ENCODE measurements around the gene MSI2. TPM values are rescaled to one million over a fixed set of nuclear protein-coding genes. Genes with fewer than 3 reads are reported as not detected.
A peak's percentile ranks its signal among the peaks of the same experiment; 100 is the strongest.

Gene MSI2
- total and polyA plus RNA-seq, 8 donors = 35.0 to 49.5 (median 47.5) TPM

DNA sequence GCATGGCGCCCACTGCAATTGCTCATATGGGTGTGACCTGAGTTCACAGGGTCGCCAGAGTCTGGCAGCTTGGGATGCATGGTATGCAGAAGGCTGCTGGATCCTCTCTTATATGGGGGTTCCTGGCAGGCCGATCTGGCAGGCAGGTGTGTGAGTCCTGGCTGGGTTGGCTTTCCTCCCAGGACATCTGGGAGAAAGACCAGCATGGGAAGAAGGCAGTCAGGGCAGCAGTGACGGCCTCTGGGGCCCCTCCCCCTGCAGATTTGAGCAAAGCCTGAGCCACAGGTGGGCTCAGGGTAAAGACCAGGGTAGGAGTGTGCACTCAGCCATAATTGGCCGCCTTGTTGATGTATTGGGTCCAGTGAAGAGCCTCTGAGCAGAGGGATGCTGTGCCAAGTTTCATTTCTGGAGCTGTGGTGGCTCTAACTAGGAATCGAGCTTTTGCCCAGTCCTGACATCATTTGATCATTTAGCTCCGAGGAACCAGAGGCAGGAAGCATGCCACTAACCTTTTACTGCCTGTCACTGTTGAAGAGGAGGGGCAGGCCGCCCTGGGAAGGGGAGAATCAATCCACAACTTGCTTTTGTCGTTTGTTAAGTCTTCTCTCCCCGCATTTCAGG is 314.5 kb downstream of the MSI2 start:
- Histone ChIP-seq H3K4me1 (no peaks in the 10 kb centered on the region), H3K36me3 (no peaks in the 10 kb centered on the region), H3K4me3 (no peak overlapping the region), H3K27ac (no peak overlapping the region), H3K9me3 (no peaks in the 10 kb centered on the region), H3K27me3 (no peaks in the 10 kb centered on the region)
- ATAC-seq (no peak), DNase-seq (peak in 1 of 4 donors; percentile 30)
- intact Hi-C loops (cut with DNase I) = no loop called here
- TF ChIP-seq, protein P1, sequence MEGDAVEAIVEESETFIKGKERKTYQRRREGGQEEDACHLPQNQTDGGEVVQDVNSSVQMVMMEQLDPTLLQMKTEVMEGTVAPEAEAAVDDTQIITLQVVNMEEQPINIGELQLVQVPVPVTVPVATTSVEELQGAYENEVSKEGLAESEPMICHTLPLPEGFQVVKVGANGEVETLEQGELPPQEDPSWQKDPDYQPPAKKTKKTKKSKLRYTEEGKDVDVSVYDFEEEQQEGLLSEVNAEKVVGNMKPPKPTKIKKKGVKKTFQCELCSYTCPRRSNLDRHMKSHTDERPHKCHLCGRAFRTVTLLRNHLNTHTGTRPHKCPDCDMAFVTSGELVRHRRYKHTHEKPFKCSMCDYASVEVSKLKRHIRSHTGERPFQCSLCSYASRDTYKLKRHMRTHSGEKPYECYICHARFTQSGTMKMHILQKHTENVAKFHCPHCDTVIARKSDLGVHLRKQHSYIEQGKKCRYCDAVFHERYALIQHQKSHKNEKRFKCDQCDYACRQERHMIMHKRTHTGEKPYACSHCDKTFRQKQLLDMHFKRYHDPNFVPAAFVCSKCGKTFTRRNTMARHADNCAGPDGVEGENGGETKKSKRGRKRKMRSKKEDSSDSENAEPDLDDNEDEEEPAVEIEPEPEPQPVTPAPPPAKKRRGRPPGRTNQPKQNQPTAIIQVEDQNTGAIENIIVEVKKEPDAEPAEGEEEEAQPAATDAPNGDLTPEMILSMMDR (IDR thresholded peaks at IDR 0.05) = no peak

DNA sequence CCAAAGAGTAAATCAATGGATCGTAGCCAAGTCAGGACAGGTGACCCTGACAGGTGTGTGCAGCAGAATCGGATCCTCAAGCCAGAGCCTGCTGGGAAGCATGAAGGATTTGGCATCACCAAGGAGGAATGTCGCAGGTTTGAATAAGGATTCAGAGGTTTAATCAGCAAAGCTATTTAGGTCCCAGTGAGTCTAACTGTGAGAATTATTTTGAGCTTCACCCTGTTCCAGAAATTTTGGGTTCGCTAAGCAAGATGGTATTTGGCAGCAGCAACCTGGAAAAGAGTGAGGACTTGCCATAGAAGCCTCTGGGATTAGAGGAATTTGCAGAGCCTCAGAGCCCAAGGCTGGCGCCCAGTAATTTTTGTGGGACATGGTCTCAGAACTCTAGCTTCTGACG is 315.7 kb downstream of the MSI2 start:
- intact Hi-C loops (cut with DNase I) = no loop called here
- ATAC-seq = no peak
- no peak for DNase-seq
- Histone ChIP-seq H3K4me1 (no peaks in the 10 kb centered on the region), H3K36me3 (no peaks in the 10 kb centered on the region), H3K4me3 (no peak overlapping the region), H3K9me3 (no peaks in the 10 kb centered on the region), H3K27me3 (no peaks in the 10 kb centered on the region), H3K27ac (no peak overlapping the region)
- TF ChIP-seq, protein P1 (IDR thresholded peaks at IDR 0.05) = no peak

DNA sequence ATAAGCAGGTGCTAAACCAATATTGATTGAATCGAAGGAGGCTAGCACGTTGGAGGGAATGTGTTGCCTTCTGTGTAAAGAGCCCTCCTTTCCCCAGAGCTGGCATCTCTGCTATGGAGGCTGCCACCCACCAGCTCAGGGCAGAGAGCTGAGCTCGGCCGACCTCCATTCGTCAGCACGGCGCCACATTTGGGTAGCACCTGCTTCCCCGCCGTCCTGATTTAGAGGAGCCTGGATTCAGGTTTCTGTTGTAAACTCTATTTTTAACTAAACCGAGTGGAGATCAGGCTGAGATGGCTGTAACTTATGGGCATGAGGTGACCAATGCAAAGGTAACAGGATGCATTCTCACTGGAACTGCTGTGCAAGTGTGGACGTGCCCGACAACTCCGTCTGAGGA is 316.3 kb downstream of the MSI2 start:
- no peaks in the 10 kb centered on the region for H3K36me3 ChIP-seq
- intact Hi-C loops (cut with DNase I) = no loop called here
- no peak overlapping the region for H3K27ac ChIP-seq
- TF ChIP-seq, protein P1 (IDR thresholded peaks at IDR 0.05) = no peak
- no peaks in the 10 kb centered on the region for H3K27me3 ChIP-seq
- peak in 1 of 4 donors; percentile 49 for DNase-seq
- ATAC-seq = no peak
- peaks cover 0 to 4% of the 10 kb centered on the region in 2 donors for H3K4me1 ChIP-seq
- H3K4me3 ChIP-seq = no peak overlapping the region
- no peaks in the 10 kb centered on the region for H3K9me3 ChIP-seq

DNA sequence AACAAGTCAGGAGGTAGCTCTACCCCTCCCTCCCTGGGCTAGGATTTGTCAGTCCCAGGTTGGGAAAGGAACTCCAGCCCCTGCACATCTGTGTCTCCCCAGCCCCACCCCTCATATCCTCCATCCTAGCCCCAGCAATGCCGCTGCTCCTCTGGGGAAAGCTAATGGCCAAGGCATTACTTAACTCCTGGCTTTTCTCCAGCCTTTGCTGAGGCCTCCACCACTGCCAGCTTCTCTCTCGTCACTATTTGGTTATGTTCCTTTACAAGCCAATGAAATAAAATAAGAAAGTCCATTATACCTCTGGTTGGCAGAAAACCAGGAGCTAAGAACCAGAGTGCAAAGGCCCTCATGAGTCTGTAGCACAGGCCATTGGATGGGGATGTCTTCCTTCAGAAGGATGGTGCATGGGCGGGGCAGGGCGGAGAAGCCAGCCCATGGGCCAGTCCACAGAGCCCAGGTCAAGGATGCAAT is 317.8 kb downstream of the MSI2 start:
- Histone ChIP-seq H3K4me1 (peaks cover 4 to 15% of the 10 kb centered on the region in 2 donors), H3K36me3 (no peaks in the 10 kb centered on the region), H3K9me3 (no peaks in the 10 kb centered on the region), H3K27me3 (no peaks in the 10 kb centered on the region), H3K27ac (no peak overlapping the region), H3K4me3 (no peak overlapping the region)
- intact Hi-C loops (cut with DNase I) = no loop called here
- no peak for ATAC-seq
- TF ChIP-seq, protein P1 (IDR thresholded peaks at IDR 0.05) = no peak
- DNase-seq = peak in 3 of 4 donors; percentile 38 to 77 (median 49)

DNA sequence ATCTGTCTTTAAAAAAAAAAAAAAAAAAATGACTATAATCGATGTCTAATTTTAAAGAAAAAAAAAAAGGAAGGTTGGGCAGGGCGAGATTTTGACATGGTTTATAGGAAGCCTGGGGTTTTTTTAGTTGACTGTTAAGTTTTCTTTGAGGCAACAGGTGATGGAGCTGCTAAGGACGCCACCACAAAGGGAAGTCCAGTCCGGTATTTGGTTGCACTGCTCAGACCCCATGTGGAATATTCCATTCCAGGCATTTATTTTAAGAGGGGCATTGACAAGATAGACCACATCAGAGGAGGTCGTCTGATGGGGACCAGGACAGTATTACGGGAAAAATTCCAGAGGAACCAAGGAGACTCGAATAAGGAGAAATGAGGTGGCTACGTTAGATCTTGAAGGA is 320.4 kb downstream of the MSI2 start:
- TF ChIP-seq, protein P1 (IDR thresholded peaks at IDR 0.05) = no peak
- DNase-seq (no peak), ATAC-seq (no peak)
- H3K27me3 ChIP-seq = no peaks in the 10 kb centered on the region
- intact Hi-C loops (cut with DNase I) = no loop called here
- H3K9me3 ChIP-seq = no peaks in the 10 kb centered on the region
- peaks cover 4 to 15% of the 10 kb centered on the region in 2 donors for H3K4me1 ChIP-seq
- no peak overlapping the region for H3K27ac ChIP-seq
- H3K36me3 ChIP-seq = no peaks in the 10 kb centered on the region
- H3K4me3 ChIP-seq = no peak overlapping the region

Data from left lung (tissue), 10 donors.